Naive thymus-derived CD4-positive, alpha-beta T cell (primary cell): ENCODE measurements around the gene ATP4A. TPM values are rescaled to one million over a fixed set of nuclear protein-coding genes. Genes with fewer than 3 reads are reported as not detected.
"Not testable (repeated sequence)": the region's sequence is repeated elsewhere in the genome, so short reads cannot be mapped to it uniquely, and the experiment has no call there.

ENCODE experiments used
- ATAC-seq: fragments of 150-1000 bp; cut with Tn5 transposase; 2 replicates; pipeline ENCODE4 v1.10.0; 2021; ENCODE audit warnings: mild to moderate bottlenecking, moderate library complexity
- CTCF ChIA-PET: fragments of 350-600 bp; sonication (Branson Sonifier 250); formaldehyde crosslinking; loops from one replicate; lab custom pipeline; 2021; ENCODE audit warnings: antibody characterized with exemption; lab: Charles Lee
- POLR2A ChIA-PET: fragments of 350-600 bp; sonication (Branson Sonifier 250); formaldehyde crosslinking; loops from one replicate; lab custom pipeline; 2021; ENCODE audit warnings: antibody characterized with exemption, inconsistent platforms; lab: Charles Lee
- DNase-seq, 9 donors: peaks; one replicate each; pipeline versions ENCODE4 v3.0.0 to v3.0.0-alpha.2; 2020 to 2022; ENCODE audit warnings: mixed read lengths in 1 of 9
- H3K27ac ChIP-seq: one replicate; pipeline ENCODE4 v1.7.0; 2013; ENCODE audit warnings: mild to moderate bottlenecking, low read depth, low read length, moderate library complexity
- H3K27me3 ChIP-seq, 2 donors: one replicate each; pipeline ENCODE4 v1.7.0; 2013; ENCODE audit warnings: low read length in 2 of 2, mild to moderate bottlenecking in 2 of 2, moderate library complexity in 2 of 2; ENCODE audit not compliant: control insufficient read depth in 2 of 2, insufficient read depth in 2 of 2
- H3K36me3 ChIP-seq, 3 experiments: 1 replicate in 2 of 3; 2 replicates in 1 of 3; pipeline ENCODE4 v1.7.0; 2013; ENCODE audit warnings: low read length in 3 of 3, mild to moderate bottlenecking in 3 of 3, moderate library complexity in 1 of 3; ENCODE audit not compliant: insufficient read depth in 3 of 3, control insufficient read depth in 2 of 3
- H3K4me1 ChIP-seq, 2 donors: one replicate each; pipeline ENCODE4 v1.7.0; 2013; ENCODE audit warnings: low read length in 2 of 2, mild to moderate bottlenecking in 2 of 2, moderate library complexity in 1 of 2; ENCODE audit not compliant: control insufficient read depth in 2 of 2, insufficient read depth in 2 of 2
- H3K4me3 ChIP-seq: 2 replicates; pipeline ENCODE4 v1.7.0; 2013; ENCODE audit warnings: mild to moderate bottlenecking, low read length
- H3K9me3 ChIP-seq, 3 experiments: 1 replicate in 2 of 3; 2 replicates in 1 of 3; pipeline ENCODE4 v1.7.0; 2013; ENCODE audit warnings: low read length in 3 of 3; ENCODE audit not compliant: control insufficient read depth in 2 of 3
- H3K27ac Mint-ChIP-seq, 9 donors: one replicate each; pipeline ENCODE4 v1.8.0; 2020 to 2022; ENCODE audit warnings: mixed read lengths in 9 of 9, mild to moderate bottlenecking in 8 of 9, moderate library complexity in 5 of 9, inconsistent platforms in 2 of 9
- H3K27me3 Mint-ChIP-seq, 5 donors: one replicate each; pipeline ENCODE4 v1.8.0; 2021 to 2022; ENCODE audit warnings: mixed read lengths in 5 of 5, mild to moderate bottlenecking in 1 of 5
- H3K36me3 Mint-ChIP-seq, 5 donors: one replicate each; pipeline ENCODE4 v1.8.0; 2020 to 2022; ENCODE audit warnings: mixed read lengths in 5 of 5, mild to moderate bottlenecking in 3 of 5, inconsistent platforms in 1 of 5
- H3K4me1 Mint-ChIP-seq, 7 donors: one replicate each; pipeline ENCODE4 v1.8.0; 2020 to 2022; ENCODE audit warnings: mixed read lengths in 7 of 7, mild to moderate bottlenecking in 3 of 7, inconsistent platforms in 1 of 7
- H3K4me3 Mint-ChIP-seq, 10 donors: one replicate each; pipeline ENCODE4 v1.8.0; 2020 to 2022; ENCODE audit warnings: mild to moderate bottlenecking in 10 of 10, mixed read lengths in 10 of 10, moderate library complexity in 6 of 10, inconsistent platforms in 2 of 10
- H3K9me3 Mint-ChIP-seq, 11 donors: one replicate each; pipeline ENCODE4 v1.8.0; 2020 to 2022; ENCODE audit warnings: mixed read lengths in 11 of 11, mild to moderate bottlenecking in 4 of 11, inconsistent platforms in 1 of 11, moderate library complexity in 1 of 11
- intact Hi-C, 2 donors: fragments of 100-400 bp; cut with micrococcal nuclease; formaldehyde crosslinking; loops; one replicate each; pipeline ENCODE4 v1.15.1; 2023
- polyA plus RNA-seq, 2 donors: library from polyadenylated mRNA; unstranded; fragments of 300-500 nt; fragmentation: Illumina TruSeq; gene quantifications; one replicate each; pipeline ENCODE4 v1.2.3, GENCODE V29; 2021
- total RNA-seq, 6 experiments: library from RNA in 5 of 6; stranded (reverse) in 5 of 6; gene quantifications; 1 replicate in 5 of 6; 2 replicates in 1 of 6; pipeline ENCODE4 v1.2.3 and lab custom pipeline; 2021 to 2026

Gene ATP4A
- total and polyA plus RNA-seq, 7 experiments from 2014 or later: not detected

GRCh38 chr19:35595026-35595425, 31.6 kb upstream of the ATP4A start:
- Mint-ChIP-seq H3K4me1 (peaks cover 0 to 10% (median 3%) of the 10 kb centered on the region in 7 donors), H3K27me3 (peaks cover 0 to 11% (median 8%) of the 10 kb centered on the region in 5 donors)
- H3K36me3 Mint-ChIP-seq, H3K4me3 ChIP-seq, H3K4me3 Mint-ChIP-seq, DNase-seq, H3K4me1 ChIP-seq, H3K9me3 ChIP-seq, H3K36me3 ChIP-seq, POLR2A ChIA-PET, intact Hi-C loops, H3K9me3 Mint-ChIP-seq, H3K27me3 ChIP-seq, ATAC-seq, H3K27ac ChIP-seq, H3K27ac Mint-ChIP-seq: not testable (repeated sequence)
- CTCF ChIA-PET: interaction anchor here (0.6 kb wide), 1 partner anchor 10 kb away, joined by 5 read pairs; no protein-coding TSS in a partner anchor

- Mint-ChIP-seq H3K9me3 (no peaks in the 10 kb centered on the region), H3K4me1 (peaks cover 0 to 10% (median 3%) of the 10 kb centered on the region in 7 donors), H3K27ac (no peak overlapping the region), H3K27me3 (peaks cover 0 to 9% (median 5%) of the 10 kb centered on the region in 5 donors), H3K36me3 (no peaks in the 10 kb centered on the region), H3K4me3 (no peak overlapping the region)
- intact Hi-C loops: loop anchor here (1.0 to 5.0 kb wide), 3 partner anchors 43 to 82 kb away; partner anchors contain the start of gene TMEM147 (in 1 of the 2)
- Histone ChIP-seq H3K4me3 (no peak overlapping the region), H3K27me3 (no peaks in the 10 kb centered on the region), H3K36me3 (no peaks in the 10 kb centered on the region), H3K27ac (no peak overlapping the region), H3K4me1 (no peaks in the 10 kb centered on the region), H3K9me3 (no peaks in the 10 kb centered on the region)
- DNase-seq (peak in 5 of 9 donors; percentile 22 to 44 (median 35)), ATAC-seq (no peak)
- POLR2A ChIA-PET: interaction anchor here (0.6 to 0.7 kb wide), 2 partner anchors 173 to 1406 kb away, joined by 3 read pairs; no protein-coding TSS in a partner anchor
- CTCF ChIA-PET: interaction anchor here (0.6 to 1.8 kb wide), 5 partner anchors 11 to 507 kb away, joined by 3 to 5 read pairs (median 4); no protein-coding TSS in a partner anchor
Observed at GRCh38 chr19:35592226-35592625, 28.8 kb upstream of the ATP4A start.

- Histone ChIP-seq H3K27me3 (no peaks in the 10 kb centered on the region), H3K4me1 (no peaks in the 10 kb centered on the region), H3K4me3 (no peak overlapping the region), H3K9me3 (no peaks in the 10 kb centered on the region), H3K27ac (no peak overlapping the region), H3K36me3 (no peaks in the 10 kb centered on the region)
- ChIA-PET CTCF (interaction anchor here (0.7 kb wide), 1 partner anchor 80 kb away, joined by 6 read pairs; no protein-coding TSS in a partner anchor), POLR2A (no interaction called here)
- DNase-seq (no peak), ATAC-seq (no peak)
- H3K4me3 Mint-ChIP-seq: no peak overlapping the region
- no peaks in the 10 kb centered on the region for H3K9me3 Mint-ChIP-seq
- intact Hi-C loops: loop anchor here in 1 of 2 donors (5.0 kb wide), 1 partner anchor 44 kb away; the partner anchor contains the start of gene TMEM147
- H3K36me3 Mint-ChIP-seq: no peaks in the 10 kb centered on the region
- H3K27ac Mint-ChIP-seq: no peak overlapping the region
- peaks cover 1 to 11% (median 9%) of the 10 kb centered on the region in 5 donors for H3K27me3 Mint-ChIP-seq
- peaks cover 0 to 4% (median 0%) of the 10 kb centered on the region in 7 donors for H3K4me1 Mint-ChIP-seq
Observed at GRCh38 chr19:35590875-35591274, 27.4 kb upstream of the ATP4A start.

GRCh38 chr19:35587321-35587720, 23.9 kb upstream of the ATP4A start:
- ATAC-seq (no peak), DNase-seq (no peak)
- ChIA-PET CTCF (no interaction called here), POLR2A (no interaction called here)
- Histone ChIP-seq H3K4me1 (no peaks in the 10 kb centered on the region), H3K36me3 (no peaks in the 10 kb centered on the region), H3K4me3 (no peak overlapping the region), H3K27me3 (no peaks in the 10 kb centered on the region), H3K9me3 (no peaks in the 10 kb centered on the region), H3K27ac (no peak overlapping the region)
- Mint-ChIP-seq H3K9me3 (peaks cover 0 to 2% (median 0%) of the 10 kb centered on the region in 11 donors), H3K27me3 (peaks cover 12 to 25% (median 14%) of the 10 kb centered on the region in 5 donors), H3K4me3 (no peak overlapping the region), H3K4me1 (peaks cover 0 to 3% (median 0%) of the 10 kb centered on the region in 7 donors), H3K36me3 (no peaks in the 10 kb centered on the region), H3K27ac (no peak overlapping the region)
- intact Hi-C loops: no loop called here

- H3K9me3 ChIP-seq: no peaks in the 10 kb centered on the region
- H3K36me3 ChIP-seq: no peaks in the 10 kb centered on the region
- ChIA-PET POLR2A (no interaction called here), CTCF (no interaction called here)
- no peak within 1 kb of the TSS for H3K27ac ChIP-seq
- no peaks in the 10 kb centered on the region for H3K4me1 ChIP-seq
- H3K4me1 Mint-ChIP-seq: no peaks in the 10 kb centered on the region
- intact Hi-C loops: no loop called here
- H3K4me3 Mint-ChIP-seq: no peak within 1 kb of the TSS
- H3K27me3 ChIP-seq: no peaks in the 10 kb centered on the region
- ATAC-seq (peak; percentile 37), DNase-seq (no peak)
- peak within 1 kb of the TSS in 1 of 9 donors; percentile 62 for H3K27ac Mint-ChIP-seq
- H3K4me3 ChIP-seq: no peak within 1 kb of the TSS
- H3K9me3 Mint-ChIP-seq: peaks cover 0 to 2% (median 0%) of the 10 kb centered on the region in 11 donors
- peaks cover 12 to 25% (median 14%) of the 10 kb centered on the region in 5 donors for H3K27me3 Mint-ChIP-seq
- no peaks in the 10 kb centered on the region for H3K36me3 Mint-ChIP-seq
Observed at GRCh38 chr19:35585848-35586247, 22.4 kb upstream of the ATP4A start, which contains the start of gene PMIS2. TSS of gene PMIS2 (plus strand) at chr19:35586173. CDS start at chr19:35586260, 87 bp downstream.

GRCh38 chr19:35582760-35583159, 19.3 kb upstream of the ATP4A start:
- no peak for DNase-seq
- no peaks in the 10 kb centered on the region for H3K27me3 ChIP-seq
- no peak for ATAC-seq
- POLR2A ChIA-PET: no interaction called here
- CTCF ChIA-PET: no interaction called here
- H3K9me3 ChIP-seq: no peaks in the 10 kb centered on the region
- Mint-ChIP-seq H3K27ac (no peak overlapping the region), H3K9me3 (peaks cover 0 to 9% (median 2%) of the 10 kb centered on the region in 11 donors), H3K36me3 (peaks cover 0 to 6% (median 0%) of the 10 kb centered on the region in 5 donors), H3K4me3 (no peak overlapping the region), H3K27me3 (peaks cover 12 to 31% (median 18%) of the 10 kb centered on the region in 5 donors), H3K4me1 (no peaks in the 10 kb centered on the region)
- no peak overlapping the region for H3K4me3 ChIP-seq
- intact Hi-C loops: no loop called here
- no peak overlapping the region for H3K27ac ChIP-seq
- no peaks in the 10 kb centered on the region for H3K4me1 ChIP-seq
- H3K36me3 ChIP-seq: no peaks in the 10 kb centered on the region

GRCh38 chr19:35578707-35579106, 15.2 kb upstream of the ATP4A start:
- CTCF ChIA-PET: no interaction called here
- Histone ChIP-seq H3K27me3 (no peaks in the 10 kb centered on the region), H3K27ac (no peak overlapping the region), H3K4me3 (no peak overlapping the region), H3K4me1 (no peaks in the 10 kb centered on the region), H3K9me3 (peaks cover 0 to 20% (median 0%) of the 10 kb centered on the region in 3 experiments), H3K36me3 (no peaks in the 10 kb centered on the region)
- no peaks in the 10 kb centered on the region for H3K4me1 Mint-ChIP-seq
- ATAC-seq (no peak), DNase-seq (no peak)
- intact Hi-C loops: no loop called here
- H3K27ac Mint-ChIP-seq: no peak overlapping the region
- peaks cover 4 to 27% (median 18%) of the 10 kb centered on the region in 5 donors for H3K36me3 Mint-ChIP-seq
- H3K4me3 Mint-ChIP-seq: no peak overlapping the region
- H3K9me3 Mint-ChIP-seq: peaks cover 0 to 43% (median 24%) of the 10 kb centered on the region in 11 donors
- POLR2A ChIA-PET: no interaction called here
- H3K27me3 Mint-ChIP-seq: peaks cover 4 to 25% (median 9%) of the 10 kb centered on the region in 5 donors
